Hepatocyte (in vitro differentiated cells): ENCODE results near the gene RPL7L1.

Experiments used
- CTCF ChIP-seq: fragments of 200-600 bp; sonication (generic); IDR thresholded peaks from 2 replicates; pipeline ENCODE4 v1.5.1; 2016; ENCODE audit warnings: antibody characterized with exemption, mild to moderate bottlenecking; ENCODE audit not compliant: poor library complexity
- EZH2 ChIP-seq: fragments of 200-600 bp; sonication (generic); IDR thresholded peaks from 2 replicates; pipeline ENCODE4 v1.6.1; 2016; ENCODE audit warnings: antibody characterized with exemption, mild to moderate bottlenecking, borderline replicate concordance
- EZH2phosphoT487 ChIP-seq: fragments of 200-600 bp; sonication (generic); IDR thresholded peaks from one replicate; pipeline ENCODE4 v1.6.1; 2018; ENCODE audit warnings: antibody characterized with exemption, mild to moderate bottlenecking, low read depth, moderate library complexity; ENCODE audit not compliant: unreplicated experiment, severe bottlenecking

- TF ChIP-seq CTCF: no peak
- no peak for TF ChIP-seq EZH2
- no peak for TF ChIP-seq EZH2phosphoT487
These were observed 53.8 kb downstream of the RPL7L1 start for GRCh38 chr6:42933205-42933604.
